IPS DF 6.9 (cell line): ENCODE data around the gene PAQR7.

Experiments used
- DNase-seq: peaks from one replicate; pipeline ENCODE4 v3.0.0-alpha.2; 2013; ENCODE audit warnings: low read depth, low spot score
- H3K27ac ChIP-seq: one replicate; pipeline ENCODE4 v1.5.1; 2013; ENCODE audit warnings: low read length, control low read depth
- H3K27me3 ChIP-seq: 2 replicates; pipeline ENCODE4 v1.6.1; 2013; ENCODE audit warnings: mild to moderate bottlenecking, low read length; ENCODE audit not compliant: control insufficient read depth, insufficient read depth
- H3K36me3 ChIP-seq: 2 replicates; pipeline ENCODE4 v1.6.1; 2013; ENCODE audit warnings: low read length; ENCODE audit not compliant: control insufficient read depth, insufficient read depth
- H3K4me1 ChIP-seq: 2 replicates; pipeline ENCODE4 v1.6.1; 2013; ENCODE audit warnings: low read length; ENCODE audit not compliant: control insufficient read depth, insufficient read depth
- H3K4me3 ChIP-seq: 2 replicates; pipeline ENCODE4 v1.5.1; 2013; ENCODE audit warnings: mild to moderate bottlenecking, low read length
- H3K9me3 ChIP-seq: 2 replicates; pipeline ENCODE4 v1.6.1; 2013; ENCODE audit warnings: low read length, inconsistent platforms; ENCODE audit not compliant: control insufficient read depth, insufficient read depth
- WGBS: extraction: QIAGEN DNeasy Blood & Tissue Kit; methylation state at CpG from one replicate; pipeline ENCODE4 v1.1.7; 2013; ENCODE audit warnings: mixed read lengths, missing lambda C conversion rate; ENCODE audit not compliant: insufficient read length, insufficient coverage; 5-methylcytosine and 5-hydroxymethylcytosine counted together

Gene PAQR7

GRCh38 chr1:25912076-25912831, 36.7 kb upstream of the PAQR7 start:
- no peak overlapping the region for H3K27ac ChIP-seq
- H3K4me3 ChIP-seq, result no peak overlapping the region
- no CpG with 5 or more reads among the region's 5 CpGs for WGBS
- no peaks in the 10 kb centered on the region for H3K36me3 ChIP-seq
- no peak for DNase-seq
- H3K27me3 ChIP-seq, result no peaks in the 10 kb centered on the region
- 0 out of 2 replicates have a peak, but pooled peaks cover 1% of the 10 kb centered on the region for H3K4me1 ChIP-seq
- H3K9me3 ChIP-seq, result no peaks in the 10 kb centered on the region

- Histone ChIP-seq H3K27me3 (no peaks in the 10 kb centered on the region), H3K4me3 (no peak overlapping the region), H3K36me3 (no peaks in the 10 kb centered on the region), H3K4me1 (0 out of 2 replicates have a peak, but pooled peaks cover 1% of the 10 kb centered on the region), H3K9me3 (no peaks in the 10 kb centered on the region), H3K27ac (no peak overlapping the region)
- DNase-seq, result no peak
Observed at GRCh38 chr1:25911162-25911561, 35.7 kb upstream of the PAQR7 start.

- H3K36me3 ChIP-seq, result no peaks in the 10 kb centered on the region
- H3K4me1 ChIP-seq, result 0 out of 2 replicates have a peak, but pooled peaks cover 1% of the 10 kb centered on the region
- H3K27me3 ChIP-seq, result no peaks in the 10 kb centered on the region
- WGBS, result no CpG with 5 or more reads among the region's 10 CpGs
- no peak for DNase-seq
- H3K27ac ChIP-seq, result no peak overlapping the region
- H3K4me3 ChIP-seq, result no peak overlapping the region
- H3K9me3 ChIP-seq, result no peaks in the 10 kb centered on the region
Observed at GRCh38 chr1:25909040-25909439, 33.5 kb upstream of the PAQR7 start.

- no peak overlapping the region for H3K27ac ChIP-seq
- 0 out of 2 replicates have a peak, but pooled peaks cover 1% of the 10 kb centered on the region for H3K4me1 ChIP-seq
- no peaks in the 10 kb centered on the region for H3K36me3 ChIP-seq
- WGBS, result no CpG with 5 or more reads among the region's 1 CpG
- H3K27me3 ChIP-seq, result no peaks in the 10 kb centered on the region
- H3K9me3 ChIP-seq, result no peaks in the 10 kb centered on the region
- no peak for DNase-seq
- no peak overlapping the region for H3K4me3 ChIP-seq
Observed at GRCh38 chr1:25908161-25908560, 32.7 kb upstream of the PAQR7 start.

- Histone ChIP-seq H3K27me3 (no peaks in the 10 kb centered on the region), H3K27ac (no peak overlapping the region), H3K4me3 (no peak overlapping the region), H3K9me3 (no peaks in the 10 kb centered on the region), H3K4me1 (0 out of 2 replicates have a peak, but pooled peaks cover 1% of the 10 kb centered on the region), H3K36me3 (peaks cover 2% of the 10 kb centered on the region; the same call in 1 of the 2 replicates)
- WGBS, result no CpG with 5 or more reads among the region's 6 CpGs
- no peak for DNase-seq
Observed at GRCh38 chr1:25907601-25908000, 32.1 kb upstream of the PAQR7 start.

GRCh38 chr1:25906644-25907300, 31.3 kb upstream of the PAQR7 start:
- H3K27ac ChIP-seq, result no peak overlapping the region

GRCh38 chr1:25905680-25906643, 30.5 kb upstream of the PAQR7 start, which contains the start of gene STMN1:
STMN1 (minus strand) TSS chr1:25906419; CDS start chr1:25904676, 1,743 bp downstream.
- WGBS, result no CpG with 5 or more reads among the region's 102 CpGs

More at GRCh38 chr1:25906644-25907300, 31.3 kb upstream of the PAQR7 start:
- Histone ChIP-seq H3K4me1 (0 out of 2 replicates have a peak, but pooled peaks cover 1% of the 10 kb centered on the region), H3K9me3 (no peaks in the 10 kb centered on the region), H3K27me3 (no peaks in the 10 kb centered on the region), H3K36me3 (peaks cover 5% of the 10 kb centered on the region; the same call in 1 of the 2 replicates), H3K4me3 (peak overlapping the region; percentile 39; the same call in 1 of the 2 replicates)
- WGBS, result no CpG with 5 or more reads among the region's 34 CpGs
- no peak for DNase-seq

GRCh38 chr1:25904943-25905679, 29.6 kb upstream of the PAQR7 start:
- no peak for DNase-seq
- Histone ChIP-seq H3K9me3 (no peaks in the 10 kb centered on the region), H3K27me3 (no peaks in the 10 kb centered on the region), H3K36me3 (peaks cover 17% of the 10 kb centered on the region; the same call in 1 of the 2 replicates), H3K4me1 (0 out of 2 replicates have a peak, but pooled peaks cover 1% of the 10 kb centered on the region), H3K27ac (no peak overlapping the region), H3K4me3 (peak overlapping the region; percentile 84; the same call in 1 of the 2 replicates)
- WGBS, result no CpG with 5 or more reads among the region's 34 CpGs

More at GRCh38 chr1:25905680-25906643, 30.5 kb upstream of the PAQR7 start, which contains the start of gene STMN1:
- Histone ChIP-seq H3K4me3 (peak within 1 kb of the TSS; percentile 84), H3K9me3 (no peaks in the 10 kb centered on the region), H3K36me3 (peaks cover 12% of the 10 kb centered on the region; the same call in 1 of the 2 replicates), H3K4me1 (0 out of 2 replicates have a peak, but pooled peaks cover 1% of the 10 kb centered on the region), H3K27ac (no peak within 1 kb of the TSS), H3K27me3 (no peaks in the 10 kb centered on the region)
- DNase-seq, result peak; percentile 81

- Histone ChIP-seq H3K4me3 (no peak overlapping the region), H3K4me1 (0 out of 2 replicates have a peak, but pooled peaks cover 1% of the 10 kb centered on the region), H3K9me3 (no peaks in the 10 kb centered on the region), H3K27me3 (no peaks in the 10 kb centered on the region), H3K27ac (no peak overlapping the region), H3K36me3 (peaks cover 22% of the 10 kb centered on the region; the same call in 1 of the 2 replicates)
- DNase-seq, result no peak
- WGBS, result no CpG with 5 or more reads among the region's 3 CpGs
Observed at GRCh38 chr1:25903986-25904385, 28.5 kb upstream of the PAQR7 start.
